ENCODE data around the gene C3orf70. TPM values are rescaled to one million over a fixed set of nuclear protein-coding genes. Genes with fewer than 3 reads are reported as not detected.
"Not testable (repeated sequence)": the region's sequence is repeated elsewhere in the genome, so short reads cannot be mapped to it uniquely, and the experiment has no call there.

Gene C3orf70
- total RNA-seq, 1 donor from 2014 or later = 5.7 TPM

DNA sequence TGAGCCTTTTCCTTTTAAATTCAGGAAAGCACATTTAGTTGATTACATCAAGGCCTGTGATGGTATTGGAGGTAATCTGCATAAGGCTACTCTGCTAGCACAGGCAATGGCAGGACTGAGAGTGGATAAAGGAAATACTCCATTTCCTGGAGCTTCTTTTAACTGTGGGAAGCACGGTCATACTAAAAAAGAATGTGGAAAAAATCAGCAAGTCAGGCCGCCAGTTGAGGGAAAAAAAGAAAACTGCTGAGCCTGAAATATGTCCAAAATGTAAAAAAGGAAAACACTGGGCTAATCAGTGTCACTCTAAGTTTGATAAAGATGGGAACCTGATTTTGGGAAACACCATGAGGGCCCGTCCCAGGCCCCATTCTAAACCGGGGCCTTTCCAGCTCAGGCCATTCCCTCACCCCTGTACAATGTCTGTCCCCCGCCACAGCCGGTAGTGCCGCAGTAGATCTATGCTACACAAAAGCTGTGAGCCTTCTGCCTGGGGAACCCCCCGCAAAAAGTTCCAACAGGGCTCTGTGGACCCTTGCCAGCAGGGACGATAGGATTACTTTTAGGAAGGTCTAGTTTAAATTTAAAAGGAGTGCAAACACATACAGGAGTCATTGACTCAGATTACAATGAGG, 46.5 kb downstream of the C3orf70 start:
- H3K36me3 Mint-ChIP-seq (ENCODE audit: low read depth, unreplicated experiment); H3K9me3 Mint-ChIP-seq (ENCODE audit: unreplicated experiment); H3K9me3 ChIP-seq (ENCODE audit: insufficient read depth, low read depth, low read length); H3K4me3 ChIP-seq (ENCODE audit: insufficient read depth, low read depth, low read length); H2AFZ ChIP-seq (ENCODE audit: low read depth, low read length); FAIRE-seq; DNase-seq (ENCODE audit: low read depth); H3K27ac ChIP-seq (ENCODE audit: low read depth, low read length); H3K4me1 Mint-ChIP-seq (ENCODE audit: low read depth, unreplicated experiment); H3K27ac Mint-ChIP-seq (ENCODE audit: unreplicated experiment); H3K9ac ChIP-seq (ENCODE audit: low read length); H3K4me3 Mint-ChIP-seq (ENCODE audit: unreplicated experiment); H3K79me2 ChIP-seq (ENCODE audit: insufficient read depth, low read length); H4K20me1 ChIP-seq (ENCODE audit: insufficient read depth, low read length); H3K4me1 ChIP-seq (ENCODE audit: insufficient read depth, low read length); H3K36me3 ChIP-seq (ENCODE audit: insufficient read depth, low read length); H3K27me3 Mint-ChIP-seq (ENCODE audit: low read depth, unreplicated experiment); H3K27me3 ChIP-seq (ENCODE audit: insufficient read depth, low read length): not testable (repeated sequence)
- H3K4me2 ChIP-seq (ENCODE audit: low read length) = peak overlapping the region; percentile 11

DNA sequence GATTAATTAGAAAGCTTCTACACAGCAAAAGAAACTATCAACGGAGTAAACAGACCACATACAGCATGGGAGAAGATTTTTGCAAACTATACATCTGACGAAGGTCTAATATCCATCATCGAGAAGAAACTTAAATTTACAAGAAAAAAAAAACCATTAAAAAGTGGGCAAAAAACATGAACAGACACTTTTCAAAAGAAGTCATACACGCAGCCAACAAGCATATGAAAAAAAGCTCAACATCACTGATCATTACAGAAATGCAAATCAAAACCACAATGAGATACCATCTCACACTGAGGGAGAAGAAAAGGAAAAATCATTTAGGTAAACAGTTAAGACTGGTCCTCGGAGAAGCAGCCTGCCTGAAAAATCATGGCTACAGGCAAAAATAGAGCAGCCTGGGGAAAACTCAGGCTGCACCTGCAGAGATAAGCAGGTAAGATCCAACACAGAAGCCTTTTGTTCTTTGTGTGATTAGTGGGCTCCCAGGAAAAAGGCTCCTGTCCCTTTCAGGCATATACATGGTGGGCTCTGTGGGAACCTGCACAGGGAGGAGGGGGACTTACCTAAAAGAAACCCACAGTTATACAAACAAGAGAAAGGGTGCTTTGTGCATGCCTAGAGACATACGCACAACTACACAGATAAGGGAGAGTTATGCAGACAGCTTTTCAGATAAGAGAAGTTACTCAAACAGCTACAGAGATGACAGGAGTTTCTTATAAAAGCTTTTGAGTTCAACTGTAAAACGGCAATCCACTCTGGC, 49.3 kb downstream of the C3orf70 start:
- H3K27me3 Mint-ChIP-seq (ENCODE audit: low read depth, unreplicated experiment) = no peaks in the 10 kb centered on the region
- H3K27ac ChIP-seq (ENCODE audit: low read depth, low read length) = no peak overlapping the region
- TF ChIP-seq, protein P1, sequence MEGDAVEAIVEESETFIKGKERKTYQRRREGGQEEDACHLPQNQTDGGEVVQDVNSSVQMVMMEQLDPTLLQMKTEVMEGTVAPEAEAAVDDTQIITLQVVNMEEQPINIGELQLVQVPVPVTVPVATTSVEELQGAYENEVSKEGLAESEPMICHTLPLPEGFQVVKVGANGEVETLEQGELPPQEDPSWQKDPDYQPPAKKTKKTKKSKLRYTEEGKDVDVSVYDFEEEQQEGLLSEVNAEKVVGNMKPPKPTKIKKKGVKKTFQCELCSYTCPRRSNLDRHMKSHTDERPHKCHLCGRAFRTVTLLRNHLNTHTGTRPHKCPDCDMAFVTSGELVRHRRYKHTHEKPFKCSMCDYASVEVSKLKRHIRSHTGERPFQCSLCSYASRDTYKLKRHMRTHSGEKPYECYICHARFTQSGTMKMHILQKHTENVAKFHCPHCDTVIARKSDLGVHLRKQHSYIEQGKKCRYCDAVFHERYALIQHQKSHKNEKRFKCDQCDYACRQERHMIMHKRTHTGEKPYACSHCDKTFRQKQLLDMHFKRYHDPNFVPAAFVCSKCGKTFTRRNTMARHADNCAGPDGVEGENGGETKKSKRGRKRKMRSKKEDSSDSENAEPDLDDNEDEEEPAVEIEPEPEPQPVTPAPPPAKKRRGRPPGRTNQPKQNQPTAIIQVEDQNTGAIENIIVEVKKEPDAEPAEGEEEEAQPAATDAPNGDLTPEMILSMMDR (IDR thresholded peaks at IDR 0.05; ENCODE audit: insufficient read depth, low read depth, low read length) = no peak
- no peak for TF ChIP-seq EZH2 (IDR thresholded peaks at IDR 0.05; ENCODE audit: insufficient read depth, low read length)
- FAIRE-seq = no peak
- H3K36me3 ChIP-seq (ENCODE audit: insufficient read depth, low read length) = no peaks in the 10 kb centered on the region
- H3K4me1 ChIP-seq (ENCODE audit: insufficient read depth, low read length) = no peaks in the 10 kb centered on the region
- H3K9me3 ChIP-seq (ENCODE audit: insufficient read depth, low read depth, low read length) = peaks cover 2% of the 10 kb centered on the region
- H3K27ac Mint-ChIP-seq (ENCODE audit: unreplicated experiment) = no peak overlapping the region
- no peak overlapping the region for H2AFZ ChIP-seq (ENCODE audit: low read depth, low read length)
- H3K9ac ChIP-seq (ENCODE audit: low read length) = no peak overlapping the region
- DNase-seq (ENCODE audit: low read depth) = no peak
- peaks cover 3% of the 10 kb centered on the region for H3K36me3 Mint-ChIP-seq (ENCODE audit: low read depth, unreplicated experiment)
- no peaks in the 10 kb centered on the region for H3K4me1 Mint-ChIP-seq (ENCODE audit: low read depth, unreplicated experiment)
- H3K79me2 ChIP-seq (ENCODE audit: insufficient read depth, low read length) = no peaks in the 10 kb centered on the region
- H3K4me2 ChIP-seq (ENCODE audit: low read length) = no peak overlapping the region
- no peaks in the 10 kb centered on the region for H4K20me1 ChIP-seq (ENCODE audit: insufficient read depth, low read length)
- peaks cover 3% of the 10 kb centered on the region for H3K9me3 Mint-ChIP-seq (ENCODE audit: unreplicated experiment)
- H3K4me3 ChIP-seq (ENCODE audit: insufficient read depth, low read depth, low read length) = no peak overlapping the region
- no peak overlapping the region for H3K4me3 Mint-ChIP-seq (ENCODE audit: unreplicated experiment)
- no peaks in the 10 kb centered on the region for H3K27me3 ChIP-seq (ENCODE audit: insufficient read depth, low read length)

DNA sequence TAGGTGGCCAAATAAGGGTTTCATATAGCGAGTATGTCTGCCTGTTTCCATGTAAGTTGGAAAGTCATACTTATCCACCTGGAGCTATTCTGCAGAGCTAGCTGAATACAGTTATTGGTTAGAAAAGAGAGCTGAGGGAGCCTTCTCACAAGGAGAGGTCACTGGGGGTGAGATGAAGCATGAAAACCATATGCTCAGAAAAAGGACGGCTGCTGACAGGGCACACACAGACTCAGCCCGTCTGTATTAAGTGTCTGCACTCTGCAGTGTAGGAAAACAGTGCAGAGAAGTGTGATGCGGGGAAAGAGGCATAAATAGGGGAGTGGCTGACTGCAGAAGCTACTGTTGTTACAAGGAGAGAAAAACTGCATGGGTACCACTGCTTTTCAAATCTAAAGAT, 58.2 kb downstream of the C3orf70 start:
- H3K27me3 Mint-ChIP-seq (ENCODE audit: low read depth, unreplicated experiment) = no peaks in the 10 kb centered on the region

More for the DNA sequence above, 58.2 kb downstream of the C3orf70 start:
- Histone ChIP-seq H3K9ac (ENCODE audit: low read length) (no peak overlapping the region), H3K36me3 (ENCODE audit: insufficient read depth, low read length) (no peaks in the 10 kb centered on the region), H3K27ac (ENCODE audit: low read depth, low read length) (no peak overlapping the region), H3K4me1 (ENCODE audit: insufficient read depth, low read length) (no peaks in the 10 kb centered on the region), H3K4me3 (ENCODE audit: insufficient read depth, low read depth, low read length) (no peak overlapping the region), H3K9me3 (ENCODE audit: insufficient read depth, low read depth, low read length) (no peaks in the 10 kb centered on the region), H3K4me2 (ENCODE audit: low read length) (no peak overlapping the region), H2AFZ (ENCODE audit: low read depth, low read length) (no peak overlapping the region), H4K20me1 (ENCODE audit: insufficient read depth, low read length) (no peaks in the 10 kb centered on the region), H3K27me3 (ENCODE audit: insufficient read depth, low read length) (no peaks in the 10 kb centered on the region), H3K79me2 (ENCODE audit: insufficient read depth, low read length) (no peaks in the 10 kb centered on the region)
- Mint-ChIP-seq H3K4me3 (ENCODE audit: unreplicated experiment) (no peak overlapping the region), H3K9me3 (ENCODE audit: unreplicated experiment) (no peaks in the 10 kb centered on the region), H3K4me1 (ENCODE audit: low read depth, unreplicated experiment) (peaks cover 11% of the 10 kb centered on the region), H3K36me3 (ENCODE audit: low read depth, unreplicated experiment) (no peaks in the 10 kb centered on the region), H3K27ac (ENCODE audit: unreplicated experiment) (no peak overlapping the region)
- DNase-seq (ENCODE audit: low read depth) (no peak), FAIRE-seq (no peak)
- no peak for TF ChIP-seq EZH2 (IDR thresholded peaks at IDR 0.05; ENCODE audit: insufficient read depth, low read length)
- TF ChIP-seq, protein P1 (IDR thresholded peaks at IDR 0.05; ENCODE audit: insufficient read depth, low read depth, low read length) = no peak
